ENCODE measurements around the gene PMPCA. TPM values are rescaled to one million over a fixed set of nuclear protein-coding genes. Genes with fewer than 3 reads are reported as not detected.

The PMPCA gene
- total and polyA plus RNA-seq, 2 donors (not counting 1 experiment from before 2014, with no cell fraction given), result 26.4 to 70.2 TPM

DNA sequence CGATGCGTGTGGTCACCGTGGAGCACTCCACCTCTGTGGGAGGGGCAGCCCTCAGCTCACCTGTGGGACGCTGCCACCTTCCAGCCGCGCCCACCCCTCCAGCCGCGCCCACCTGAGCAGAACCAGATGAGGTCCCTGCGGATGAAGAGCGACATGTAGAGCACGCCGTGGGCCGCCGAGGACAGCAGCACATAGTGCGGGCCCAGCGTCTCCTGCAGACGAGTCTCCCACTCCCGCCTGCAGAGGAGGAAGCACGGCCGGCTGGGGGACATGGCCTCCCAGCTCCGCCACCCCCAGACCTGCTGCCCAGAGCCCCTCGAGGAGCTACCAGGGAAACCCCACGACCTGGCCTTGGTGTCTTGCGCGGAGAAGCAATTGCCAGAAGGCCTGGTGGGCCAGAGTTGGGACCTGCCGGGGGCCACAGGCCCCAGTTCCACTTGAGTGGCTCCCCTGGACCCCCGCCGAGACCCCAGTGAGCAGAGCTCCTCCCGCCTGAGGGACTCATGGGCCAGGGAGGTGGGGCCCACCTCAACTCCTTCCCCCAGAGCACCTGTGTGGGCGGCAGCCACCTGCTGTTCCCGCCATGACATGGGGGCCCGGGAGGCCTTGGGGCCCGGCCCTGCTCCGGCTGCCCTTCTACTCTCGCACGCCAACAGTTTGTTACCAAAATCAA, 22.7 kb downstream of the PMPCA start:
- Histone ChIP-seq H3K9me3 (ENCODE audit: control insufficient read depth, insufficient read depth, low read depth, low read length) (no peaks in the 10 kb centered on the region), H3K4me3 (replicated peaks in 1 of 4; ENCODE audit: control extremely low read depth in 1 of 4, insufficient read depth in 1 of 4, low read depth in 3 of 4, low read length in 4 of 4) (no peak overlapping the region), H2AFZ (ENCODE audit: low read length) (no peak overlapping the region), H3K9ac (ENCODE audit: insufficient read depth, low read length) (no peak overlapping the region), H4K20me1 (ENCODE audit: control insufficient read depth, extremely low read depth, insufficient read depth, low read length) (no peaks in the 10 kb centered on the region), H3K79me2 (ENCODE audit: control insufficient read depth, insufficient read depth, low read length) (peaks cover 33% of the 10 kb centered on the region), H3K27ac (ENCODE audit: insufficient read depth, low read length) (no peak overlapping the region), H3K4me1 (ENCODE audit: control insufficient read depth, extremely low read depth, insufficient read depth, low read length) (peaks cover 8% of the 10 kb centered on the region), H3K27me3 (ENCODE audit: control insufficient read depth, insufficient read depth, low read length) (no peaks in the 10 kb centered on the region), H3K4me2 (ENCODE audit: extremely low read depth, insufficient read depth, low read length) (no peak overlapping the region), H3K36me3 (ENCODE audit: control insufficient read depth, insufficient read depth, low read length) (peaks cover 28% of the 10 kb centered on the region)
- no peak for DNase-seq (ENCODE audit: low read depth in 2 of 2)
- TF ChIP-seq, protein P1, sequence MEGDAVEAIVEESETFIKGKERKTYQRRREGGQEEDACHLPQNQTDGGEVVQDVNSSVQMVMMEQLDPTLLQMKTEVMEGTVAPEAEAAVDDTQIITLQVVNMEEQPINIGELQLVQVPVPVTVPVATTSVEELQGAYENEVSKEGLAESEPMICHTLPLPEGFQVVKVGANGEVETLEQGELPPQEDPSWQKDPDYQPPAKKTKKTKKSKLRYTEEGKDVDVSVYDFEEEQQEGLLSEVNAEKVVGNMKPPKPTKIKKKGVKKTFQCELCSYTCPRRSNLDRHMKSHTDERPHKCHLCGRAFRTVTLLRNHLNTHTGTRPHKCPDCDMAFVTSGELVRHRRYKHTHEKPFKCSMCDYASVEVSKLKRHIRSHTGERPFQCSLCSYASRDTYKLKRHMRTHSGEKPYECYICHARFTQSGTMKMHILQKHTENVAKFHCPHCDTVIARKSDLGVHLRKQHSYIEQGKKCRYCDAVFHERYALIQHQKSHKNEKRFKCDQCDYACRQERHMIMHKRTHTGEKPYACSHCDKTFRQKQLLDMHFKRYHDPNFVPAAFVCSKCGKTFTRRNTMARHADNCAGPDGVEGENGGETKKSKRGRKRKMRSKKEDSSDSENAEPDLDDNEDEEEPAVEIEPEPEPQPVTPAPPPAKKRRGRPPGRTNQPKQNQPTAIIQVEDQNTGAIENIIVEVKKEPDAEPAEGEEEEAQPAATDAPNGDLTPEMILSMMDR (conservative IDR thresholded peaks at IDR 0.05 in 1 of 2, IDR thresholded peaks at IDR 0.05 in 1 of 2; ENCODE audit: low read depth in 1 of 2, low read length in 2 of 2), result no peak
- TF ChIP-seq EZH2 (IDR thresholded peaks at IDR 0.05; ENCODE audit: low read length, missing control alignments), result no peak

- no peaks in the 10 kb centered on the region for H3K27me3 ChIP-seq (ENCODE audit: control insufficient read depth, insufficient read depth, low read length)
- no peak overlapping the region for H3K4me2 ChIP-seq (ENCODE audit: extremely low read depth, insufficient read depth, low read length)
- H3K4me3 ChIP-seq (replicated peaks in 1 of 4; ENCODE audit: control extremely low read depth in 1 of 4, insufficient read depth in 1 of 4, low read depth in 3 of 4, low read length in 4 of 4), result no peak overlapping the region
- H3K4me1 ChIP-seq (ENCODE audit: control insufficient read depth, extremely low read depth, insufficient read depth, low read length), result peaks cover 8% of the 10 kb centered on the region
- no peak for DNase-seq (ENCODE audit: low read depth in 2 of 2)
- H2AFZ ChIP-seq (ENCODE audit: low read length), result no peak overlapping the region
- H3K36me3 ChIP-seq (ENCODE audit: control insufficient read depth, insufficient read depth, low read length), result peaks cover 25% of the 10 kb centered on the region
- H4K20me1 ChIP-seq (ENCODE audit: control insufficient read depth, extremely low read depth, insufficient read depth, low read length), result no peaks in the 10 kb centered on the region
- no peaks in the 10 kb centered on the region for H3K9me3 ChIP-seq (ENCODE audit: control insufficient read depth, insufficient read depth, low read depth, low read length)
- H3K79me2 ChIP-seq (ENCODE audit: control insufficient read depth, insufficient read depth, low read length), result peaks cover 41% of the 10 kb centered on the region
- H3K9ac ChIP-seq (ENCODE audit: insufficient read depth, low read length), result no peak overlapping the region
- no peak overlapping the region for H3K27ac ChIP-seq (ENCODE audit: insufficient read depth, low read length)
- no peak for TF ChIP-seq EZH2 (IDR thresholded peaks at IDR 0.05; ENCODE audit: low read length, missing control alignments)
- TF ChIP-seq, protein P1 (conservative IDR thresholded peaks at IDR 0.05 in 1 of 2, IDR thresholded peaks at IDR 0.05 in 1 of 2; ENCODE audit: low read depth in 1 of 2, low read length in 2 of 2), result no peak
These were observed 23.6 kb downstream of the PMPCA start for GRCh38 chr9:136433849-136434579.

- no peak for DNase-seq (ENCODE audit: low read depth in 2 of 2)
- Histone ChIP-seq H3K27me3 (ENCODE audit: control insufficient read depth, insufficient read depth, low read length) (no peaks in the 10 kb centered on the region), H3K79me2 (ENCODE audit: control insufficient read depth, insufficient read depth, low read length) (peaks cover 42% of the 10 kb centered on the region), H3K4me3 (replicated peaks in 1 of 4; ENCODE audit: control extremely low read depth in 1 of 4, insufficient read depth in 1 of 4, low read depth in 3 of 4, low read length in 4 of 4) (no peak overlapping the region), H3K4me2 (ENCODE audit: extremely low read depth, insufficient read depth, low read length) (no peak overlapping the region), H4K20me1 (ENCODE audit: control insufficient read depth, extremely low read depth, insufficient read depth, low read length) (no peaks in the 10 kb centered on the region), H3K4me1 (ENCODE audit: control insufficient read depth, extremely low read depth, insufficient read depth, low read length) (peaks cover 8% of the 10 kb centered on the region), H3K36me3 (ENCODE audit: control insufficient read depth, insufficient read depth, low read length) (peaks cover 19% of the 10 kb centered on the region), H2AFZ (ENCODE audit: low read length) (no peak overlapping the region), H3K9me3 (ENCODE audit: control insufficient read depth, insufficient read depth, low read depth, low read length) (no peaks in the 10 kb centered on the region), H3K9ac (ENCODE audit: insufficient read depth, low read length) (no peak overlapping the region), H3K27ac (ENCODE audit: insufficient read depth, low read length) (no peak overlapping the region)
- TF ChIP-seq, protein P1 (conservative IDR thresholded peaks at IDR 0.05 in 1 of 2, IDR thresholded peaks at IDR 0.05 in 1 of 2; ENCODE audit: low read depth in 1 of 2, low read length in 2 of 2), result no peak
- no peak for TF ChIP-seq EZH2 (IDR thresholded peaks at IDR 0.05; ENCODE audit: low read length, missing control alignments)
These were observed 24.2 kb downstream of the PMPCA start for GRCh38 chr9:136434580-136435169.
